Gastrocnemius medialis (tissue), 4 donors: Measurements from ENCODE around the gene RRBP1. TPM values are rescaled to one million over a fixed set of nuclear protein-coding genes. Genes with fewer than 3 reads are reported as not detected.

Source experiments
- ATAC-seq, 2 donors: fragments of 150-250 bp; one replicate each; pipeline ENCODE4 v1.9.1; 2016
- DNase-seq, 2 donors: peaks; one replicate each; pipeline ENCODE4 v3.0.0-alpha.2; 2019
- H3K27ac ChIP-seq, 4 donors: fragments of 200-600 bp; sonication (generic); 1 replicate in 1 of 4; 2 replicates in 3 of 4; pipeline ENCODE4 v1.5.1; 2016 to 2018; ENCODE audit warnings: mild to moderate bottlenecking in 2 of 4, moderate library complexity in 1 of 4
- H3K27me3 ChIP-seq, 3 donors: fragments of 200-600 bp; sonication (generic) in 2 of 3; 1 replicate in 1 of 3; 2 replicates in 2 of 3; pipeline versions ENCODE4 v1.5.1 to v1.6.0; 2016 to 2019; ENCODE audit warnings: mild to moderate bottlenecking in 1 of 3, moderate library complexity in 1 of 3
- H3K36me3 ChIP-seq, 2 donors: fragments of 200-600 bp; sonication (generic) in 1 of 2; one replicate each; pipeline ENCODE4 v1.5.1; 2017 to 2018
- H3K4me1 ChIP-seq, 2 donors: fragments of 200-600 bp; sonication (generic) in 1 of 2; one replicate each; pipeline ENCODE4 v1.5.1; 2016 to 2017; ENCODE audit warnings: mild to moderate bottlenecking in 2 of 2
- H3K4me3 ChIP-seq, 4 donors: fragments of 200-600 bp; sonication (generic) in 3 of 4; 1 replicate in 1 of 4; 2 replicates in 3 of 4; pipeline ENCODE4 v1.5.1; 2016 to 2019; ENCODE audit warnings: mild to moderate bottlenecking in 2 of 4
- H3K9me3 ChIP-seq, 3 donors: fragments of 200-600 bp; sonication (generic) in 2 of 3; 1 replicate in 1 of 3; 2 replicates in 2 of 3; pipeline ENCODE4 v1.5.1; 2016 to 2019
- CTCF ChIP-seq, 5 experiments: fragments of 450-650 bp in 3 of 5; fragments of 200-600 bp in 2 of 5; sonication (generic) in 2 of 5; IDR thresholded peaks in 4 of 5; conservative IDR thresholded peaks in 1 of 5; 1 replicate in 4 of 5; 2 replicates in 1 of 5; pipeline ENCODE4 v1.5.1; 2016 to 2019; ENCODE audit warnings: antibody characterized with exemption in 5 of 5, mild to moderate bottlenecking in 3 of 5, moderate library complexity in 3 of 5
- POLR2A ChIP-seq, 2 donors: fragments of 450-650 bp; IDR thresholded peaks; one replicate each; pipeline ENCODE4 v1.6.1; 2017; ENCODE audit warnings: antibody characterized with exemption in 2 of 2, mild to moderate bottlenecking in 2 of 2, moderate library complexity in 2 of 2
- in situ Hi-C, 4 donors: fragments of 200-750 bp; cut with MboI; loops; one replicate each; pipeline versions ENCODE4 v1.15.0 to v1.8.0; 2017; ENCODE audit warnings: low sequenced_read_pairs in 4 of 4
- intact Hi-C: fragments of 100-400 bp; cut with DNase I; formaldehyde crosslinking; loops from one replicate; pipeline ENCODE4 v1.15.1; 2023; ENCODE audit warnings: low total_unique reads
- total RNA-seq, 4 donors: library from RNA; depleted of rRNA; stranded (reverse); fragments of >200 nt; gene quantifications; one replicate each; pipeline versions ENCODE4 v1.1.0 to v1.2.3, GENCODE V29; 2016

The RRBP1 gene
- total RNA-seq, 4 donors from 2014 or later: 14.1 to 22.7 (median 17.9) TPM

- DNase-seq (no peak), ATAC-seq (no peak)
- no peak overlapping the region for H3K27ac ChIP-seq
- H3K36me3 ChIP-seq: no peaks in the 10 kb centered on the region
- TF ChIP-seq POLR2A (IDR thresholded peaks at IDR 0.05): no peak
- TF ChIP-seq CTCF (IDR thresholded peaks at IDR 0.05 in 4 of 5, conservative IDR thresholded peaks at IDR 0.05 in 1 of 5): no peak
- no peak overlapping the region for H3K4me3 ChIP-seq
- H3K27me3 ChIP-seq: no peaks in the 10 kb centered on the region
- in situ Hi-C loops: no loop called here
- H3K4me1 ChIP-seq: no peaks in the 10 kb centered on the region
- H3K9me3 ChIP-seq: no peaks in the 10 kb centered on the region
- intact Hi-C loops: no loop called here
These were observed 33.0 kb upstream of the RRBP1 start for GRCh38 chr20:17715075-17715474.

DNA sequence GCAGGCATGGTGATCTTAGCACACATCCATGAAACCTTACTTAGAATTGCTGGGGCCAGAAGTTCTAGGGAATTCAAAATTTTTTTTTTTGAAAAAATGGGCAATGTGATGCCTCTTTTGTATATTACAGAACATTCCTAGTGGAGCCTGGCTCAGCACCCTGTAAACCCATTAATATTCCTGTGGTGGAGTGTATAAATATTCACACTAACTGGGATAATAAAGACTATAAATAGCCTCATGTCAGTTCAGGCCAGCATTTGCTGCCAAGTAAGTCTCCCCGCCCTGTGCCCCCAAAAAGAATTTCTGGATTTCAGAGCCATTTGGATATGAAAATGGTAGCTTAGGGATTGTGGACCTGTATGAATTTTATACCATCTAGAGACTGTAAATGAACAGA, 32.6 kb upstream of the RRBP1 start:
- H3K9me3 ChIP-seq: no peaks in the 10 kb centered on the region
- TF ChIP-seq CTCF (IDR thresholded peaks at IDR 0.05 in 4 of 5, conservative IDR thresholded peaks at IDR 0.05 in 1 of 5): no peak
- no peak for TF ChIP-seq POLR2A (IDR thresholded peaks at IDR 0.05)
- no peak overlapping the region for H3K4me3 ChIP-seq
- DNase-seq (no peak), ATAC-seq (no peak)
- H3K27ac ChIP-seq: no peak overlapping the region
- intact Hi-C loops: no loop called here
- no peaks in the 10 kb centered on the region for H3K36me3 ChIP-seq
- in situ Hi-C loops: no loop called here
- H3K27me3 ChIP-seq: no peaks in the 10 kb centered on the region
- no peaks in the 10 kb centered on the region for H3K4me1 ChIP-seq

DNA sequence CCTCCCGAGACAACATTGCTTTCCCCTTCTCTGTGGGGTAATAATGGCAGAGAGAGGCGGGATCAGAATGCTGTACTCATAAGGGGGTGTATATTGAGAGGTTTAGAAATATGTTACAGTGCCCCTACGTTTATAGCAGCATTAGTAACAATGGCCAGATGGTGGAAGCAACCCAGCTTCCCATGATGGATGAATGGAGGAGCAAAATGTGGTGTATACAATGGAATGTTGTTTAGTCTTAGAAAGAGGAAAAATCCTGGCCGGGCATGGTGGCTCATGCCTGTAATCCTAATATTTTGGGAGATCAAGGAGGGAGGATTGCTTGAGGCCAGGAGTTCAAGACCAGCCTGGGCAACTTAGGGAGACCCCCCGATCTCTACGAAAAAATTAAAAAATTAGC, 30.7 kb upstream of the RRBP1 start:
- ATAC-seq (no peak), DNase-seq (no peak)
- H3K9me3 ChIP-seq: no peaks in the 10 kb centered on the region
- in situ Hi-C loops: no loop called here
- TF ChIP-seq CTCF (IDR thresholded peaks at IDR 0.05 in 4 of 5, conservative IDR thresholded peaks at IDR 0.05 in 1 of 5) (no peak), POLR2A (IDR thresholded peaks at IDR 0.05) (no peak)
- no peaks in the 10 kb centered on the region for H3K27me3 ChIP-seq
- H3K36me3 ChIP-seq: no peaks in the 10 kb centered on the region
- no peaks in the 10 kb centered on the region for H3K4me1 ChIP-seq
- intact Hi-C loops: no loop called here
- no peak overlapping the region for H3K4me3 ChIP-seq
- no peak overlapping the region for H3K27ac ChIP-seq

DNA sequence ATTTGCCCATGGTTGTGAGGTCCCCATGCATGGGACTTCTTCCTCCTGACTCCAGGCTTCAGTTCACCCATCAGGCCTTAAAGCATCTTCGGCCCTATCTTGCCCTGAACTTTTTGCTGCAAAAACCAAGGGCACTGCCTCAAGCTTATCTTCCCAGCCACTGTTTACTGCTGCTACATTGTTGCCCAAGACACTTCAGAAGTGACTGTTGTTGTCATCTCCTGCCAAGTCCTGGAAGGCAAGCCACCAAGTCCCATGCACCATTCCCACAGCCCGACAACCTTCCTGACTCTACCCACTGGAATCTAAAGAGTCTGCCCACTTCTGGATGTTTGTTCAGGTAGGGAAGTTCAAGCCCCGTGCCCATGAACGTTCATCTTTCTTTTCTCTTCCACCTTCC, 30.2 kb upstream of the RRBP1 start:
- ATAC-seq (no peak), DNase-seq (no peak)
- in situ Hi-C loops (no loop called here), intact Hi-C loops (no loop called here)
- no peaks in the 10 kb centered on the region for H3K27me3 ChIP-seq
- no peak overlapping the region for H3K4me3 ChIP-seq
- no peaks in the 10 kb centered on the region for H3K9me3 ChIP-seq
- H3K27ac ChIP-seq: no peak overlapping the region
- TF ChIP-seq CTCF (IDR thresholded peaks at IDR 0.05 in 4 of 5, conservative IDR thresholded peaks at IDR 0.05 in 1 of 5) (no peak), POLR2A (IDR thresholded peaks at IDR 0.05) (no peak)
- H3K4me1 ChIP-seq: no peaks in the 10 kb centered on the region
- H3K36me3 ChIP-seq: no peaks in the 10 kb centered on the region

- H3K4me1 ChIP-seq: no peaks in the 10 kb centered on the region
- intact Hi-C loops: no loop called here
- no peak overlapping the region for H3K4me3 ChIP-seq
- ATAC-seq: no peak
- H3K9me3 ChIP-seq: no peaks in the 10 kb centered on the region
- TF ChIP-seq POLR2A (IDR thresholded peaks at IDR 0.05) (no peak), CTCF (IDR thresholded peaks at IDR 0.05 in 4 of 5, conservative IDR thresholded peaks at IDR 0.05 in 1 of 5) (no peak)
- no peak for DNase-seq
- no peaks in the 10 kb centered on the region for H3K36me3 ChIP-seq
- H3K27me3 ChIP-seq: no peaks in the 10 kb centered on the region
- no peak overlapping the region for H3K27ac ChIP-seq
- in situ Hi-C loops: no loop called here
These were observed 29.2 kb upstream of the RRBP1 start for GRCh38 chr20:17711267-17711627.
